Measurements from ENCODE around the gene POTEE.
"Not testable (repeated sequence)": the region's sequence is repeated elsewhere in the genome, so short reads cannot be mapped to it uniquely, and the experiment has no call there.

Gene POTEE
- 0.56 reads per million for total RNA-seq

GRCh38 chr2:131209030-131209772 is at the start of gene POTEE:
Gene POTEE, plus strand, starts transcription at chr2:131209536. Its CDS starts 8,867 bp downstream, at chr2:131218403.
- not testable (repeated sequence) for DNase-seq

- not testable (repeated sequence) for DNase-seq
These were observed 43.8 kb upstream of the POTEE start for GRCh38 chr2:131165562-131165961.

- DNase-seq, result no peak
These were observed 40.8 kb upstream of the POTEE start for GRCh38 chr2:131168538-131168937.

GRCh38 chr2:131178050-131178449 is 31.3 kb upstream of the POTEE start:
- not testable (repeated sequence) for DNase-seq

GRCh38 chr2:131178721-131179418 is 30.5 kb upstream of the POTEE start:
- DNase-seq, result not testable (repeated sequence)

GRCh38 chr2:131181451-131181850 is 27.9 kb upstream of the POTEE start:
- not testable (repeated sequence) for DNase-seq

- not testable (repeated sequence) for DNase-seq
These were observed 15.9 kb upstream of the POTEE start for GRCh38 chr2:131193421-131193820.

GRCh38 chr2:131196186-131196585 is 13.2 kb upstream of the POTEE start:
- DNase-seq, result not testable (repeated sequence)

GRCh38 chr2:131201098-131201497 is 8.2 kb upstream of the POTEE start:
- no peak for DNase-seq

- not testable (repeated sequence) for DNase-seq
These were observed 1.5 kb upstream of the POTEE start for GRCh38 chr2:131207839-131208238.

GRCh38 chr2:131209773-131210104 is 403 bp downstream of the POTEE start:
- DNase-seq, result not testable (repeated sequence)

GRCh38 chr2:131210434-131211211 is 1.3 kb downstream of the POTEE start:
- not testable (repeated sequence) for DNase-seq

GRCh38 chr2:131217238-131217986 is 8.1 kb downstream of the POTEE start:
- DNase-seq, result not testable (repeated sequence)

- DNase-seq, result not testable (repeated sequence)
These were observed 26.5 kb downstream of the POTEE start for GRCh38 chr2:131235543-131236449.

Data from effector CD4-positive, alpha-beta T cell (primary cell).